Stimulated activated CD4-positive, alpha-beta T cell treated with anti-CD3 and anti-CD28 coated beads, Interleukin-12 subunit alpha, Interleukin-12 subunit beta, amount 100 ng/mL, for 4 hours (primary cell): ENCODE results near the gene DISC1.

Experiments
- DNase-seq: peaks from one replicate; pipeline ENCODE4 v3.0.0-alpha.2; 2020

The DISC1 gene

GRCh38 chr1:231827337-231828105, 200.9 kb downstream of the DISC1 start:
- DNase-seq, result no peak

- DNase-seq, result no peak
These were observed 201.8 kb downstream of the DISC1 start for GRCh38 chr1:231828182-231828920.

GRCh38 chr1:231829332-231829731, 202.7 kb downstream of the DISC1 start:
- DNase-seq, result no peak

- DNase-seq, result no peak
These were observed 209.8 kb downstream of the DISC1 start for GRCh38 chr1:231836227-231836893.

GRCh38 chr1:231838521-231838920, 211.9 kb downstream of the DISC1 start:
- DNase-seq, result no peak

GRCh38 chr1:231839999-231840398, 213.4 kb downstream of the DISC1 start:
- DNase-seq, result no peak

GRCh38 chr1:231841616-231842344, 215.2 kb downstream of the DISC1 start:
- no peak for DNase-seq

GRCh38 chr1:231842441-231842840, 215.9 kb downstream of the DISC1 start:
- no peak for DNase-seq

GRCh38 chr1:231844986-231845502, 218.5 kb downstream of the DISC1 start:
- DNase-seq, result no peak

- no peak for DNase-seq
These were observed 221.2 kb downstream of the DISC1 start for GRCh38 chr1:231847612-231848397.

- DNase-seq, result no peak
These were observed 223.4 kb downstream of the DISC1 start for GRCh38 chr1:231849981-231850380.

- no peak for DNase-seq
These were observed 224.2 kb downstream of the DISC1 start for GRCh38 chr1:231850786-231851185.

- DNase-seq, result no peak
These were observed 227.1 kb downstream of the DISC1 start for GRCh38 chr1:231853588-231854207.

- no peak for DNase-seq
These were observed 228.8 kb downstream of the DISC1 start for GRCh38 chr1:231855361-231855760.

GRCh38 chr1:231855926-231856325, 229.3 kb downstream of the DISC1 start:
- no peak for DNase-seq

- DNase-seq, result no peak
These were observed 229.8 kb downstream of the DISC1 start for GRCh38 chr1:231856426-231856825.

GRCh38 chr1:231856894-231857293, 230.3 kb downstream of the DISC1 start:
- DNase-seq, result no peak

- DNase-seq, result no peak
These were observed 231.1 kb downstream of the DISC1 start for GRCh38 chr1:231857609-231858135.

GRCh38 chr1:231860221-231861088, 233.9 kb downstream of the DISC1 start:
- no peak for DNase-seq
